ENCODE data around the gene EDAR.

EDAR gene

GRCh38 chr2:108927405-108927804, 61.6 kb downstream of the EDAR start:
- H3K27ac ChIP-seq: no peak overlapping the region
- TF ChIP-seq CTCF (conservative IDR thresholded peaks at IDR 0.05): no peak

- no peak for TF ChIP-seq CTCF (conservative IDR thresholded peaks at IDR 0.05)
- H3K27ac ChIP-seq: no peak overlapping the region; the same call in 1 of the 2 replicates
These were observed 62.2 kb downstream of the EDAR start for GRCh38 chr2:108926561-108927380.

- no peak for TF ChIP-seq CTCF (conservative IDR thresholded peaks at IDR 0.05)
These were observed 63.3 kb downstream of the EDAR start for GRCh38 chr2:108925735-108926134.

GRCh38 chr2:108925286-108925685, 63.7 kb downstream of the EDAR start:
- H3K27ac ChIP-seq: no peak overlapping the region
- no peak for TF ChIP-seq CTCF (conservative IDR thresholded peaks at IDR 0.05)

More at GRCh38 chr2:108925735-108926134, 63.3 kb downstream of the EDAR start:
- no peak overlapping the region for H3K27ac ChIP-seq

GRCh38 chr2:108924580-108925251, 64.3 kb downstream of the EDAR start:
- no peak overlapping the region for H3K27ac ChIP-seq
- TF ChIP-seq CTCF (conservative IDR thresholded peaks at IDR 0.05): no peak

- H3K27ac ChIP-seq: no peak overlapping the region
- TF ChIP-seq CTCF (conservative IDR thresholded peaks at IDR 0.05): no peak
These were observed 65.1 kb downstream of the EDAR start for GRCh38 chr2:108923736-108924579.

All from VCaP (cell line).